GM10266 (cell line): Measurements from ENCODE around the gene LVRN.

Source experiments
- DNase-seq: peaks from one replicate; pipeline ENCODE4 v3.0.0; 2012; ENCODE audit errors: extremely low spot score
- CTCF ChIP-seq: IDR thresholded peaks from 2 replicates; pipeline ENCODE4 v1.5.1; 2012; ENCODE audit warnings: mild to moderate bottlenecking, low read depth; ENCODE audit not compliant: control insufficient read depth, insufficient read depth; ENCODE audit errors: missing control alignments

The LVRN gene

GRCh38 chr5:115962565-115963402 is 509 bp downstream of the LVRN start:
- TF ChIP-seq CTCF: no peak
- DNase-seq: peak; percentile 23

- TF ChIP-seq CTCF: no peak
- DNase-seq: no peak
Measured at GRCh38 chr5:115963566-115963965, 1.3 kb downstream of the LVRN start.

GRCh38 chr5:115968770-115969169 is 6.5 kb downstream of the LVRN start:
- DNase-seq: no peak
- TF ChIP-seq CTCF: no peak

GRCh38 chr5:115977096-115977495 is 14.8 kb downstream of the LVRN start:
- no peak for TF ChIP-seq CTCF
- DNase-seq: peak; percentile 26

GRCh38 chr5:115977988-115978387 is 15.7 kb downstream of the LVRN start:
- no peak for DNase-seq
- TF ChIP-seq CTCF: no peak

DNA sequence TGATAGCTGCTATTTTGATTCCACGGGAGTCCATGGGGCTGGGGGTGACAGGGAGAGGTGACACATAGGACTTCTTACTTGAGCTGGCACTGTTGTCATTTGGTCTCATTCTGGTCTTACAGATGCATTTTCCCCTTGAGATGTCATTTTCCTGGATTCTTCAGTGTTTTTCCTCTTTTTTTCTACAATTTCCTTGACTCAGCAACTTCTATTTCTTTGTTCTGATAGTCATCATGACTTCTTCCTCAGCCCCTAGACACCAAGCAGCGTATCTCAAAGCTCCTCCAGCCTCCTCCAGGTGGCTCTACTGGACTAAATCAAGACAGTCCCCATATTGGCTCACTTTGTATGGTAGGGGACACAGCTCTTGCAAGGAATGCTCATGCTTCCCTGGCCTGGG is 16.5 kb downstream of the LVRN start:
- no peak for DNase-seq

More for the DNA sequence above, 16.5 kb downstream of the LVRN start:
- TF ChIP-seq CTCF: no peak
